ENCODE measurements around the gene ZNF134. TPM values are rescaled to one million over a fixed set of nuclear protein-coding genes. Genes with fewer than 3 reads are reported as not detected.

ZNF134 gene
- total RNA-seq (10 to 100 TPM; 24.6 to 25.7 TPM), total RNA-seq (14.0 to 106 (median 59.2) reads per million in 172 experiments)
- 13.2 TPM for polyA plus RNA-seq (2013, experiment 1 of 2)
- polyA plus RNA-seq (2013, experiment 2 of 2), result 9.6 TPM

- Histone ChIP-seq H3K27ac (ENCODE audit: low read depth in 1 of 2, low read length in 2 of 2) (peak within 1 kb of the TSS; percentile 26 to 50), H3K36me3 (ENCODE audit: insufficient read depth, low read length) (peaks cover 39% of the 10 kb centered on the region), H3K27me3 (ENCODE audit: control insufficient read depth in 1 of 2, insufficient read depth in 2 of 2, low read length in 2 of 2) (no peaks in the 10 kb centered on the region), H3K9me3 (ENCODE audit: control insufficient read depth in 1 of 2, insufficient read depth in 1 of 2, low read length in 2 of 2) (peaks cover 49 to 59% of the 10 kb centered on the region in 2 experiments), H3K4me1 (ENCODE audit: insufficient read depth, low read length) (peaks cover 26% of the 10 kb centered on the region), H3K4me3 (ENCODE audit: low read length) (peak within 1 kb of the TSS; percentile 94)
- no peaks in the 10 kb centered on the region for H3K27me3 Mint-ChIP-seq
- TF ChIP-seq CTCF (IDR thresholded peaks at IDR 0.05), result peak; percentile 25
- POLR2A ChIA-PET, result interaction anchor here (0.7 to 2.4 kb wide), 11 partner anchors 15 to 302 kb away, joined by 3 to 13 read pairs (median 5); partner anchors contain the start of genes ZIK1, ZNF154, ZNF211 and ZNF416
- peaks cover 36% of the 10 kb centered on the region for H3K4me1 Mint-ChIP-seq (ENCODE audit: low read depth)
- H3K4me3 Mint-ChIP-seq, result peak within 1 kb of the TSS; percentile 95
- DNase-seq, result peak; percentile 82 to 96 (median 88)
- ATAC-seq (ENCODE audit: poor library complexity), result peak; percentile 99
- peak within 1 kb of the TSS; percentile 82 for H3K27ac Mint-ChIP-seq
- CTCF ChIA-PET, result interaction anchor here (0.8 kb wide), 1 partner anchor 35 kb away, joined by 5 read pairs; the partner anchor contains the start of gene ZNF416
- peaks cover 67% of the 10 kb centered on the region for H3K36me3 Mint-ChIP-seq (ENCODE audit: low read depth)
- peaks cover 36% of the 10 kb centered on the region for H3K9me3 Mint-ChIP-seq
- intact Hi-C loops (cut with DNase I, micrococcal nuclease), result loop anchor here (1.0 to 10.0 kb wide), 4 partner anchors 19 to 303 kb away; partner anchors contain the start of genes ZNF211 (in 2 of the 2), ZNF416 (in 1 of the 2), ZNF417 (in 1 of the 2) and ZNF671 (in 1 of the 2)
Observed at GRCh38 chr19:57613941-57614743, at the start of gene ZNF134. Gene ZNF134, plus strand, starts transcription at chr19:57614242. Its CDS starts 5,227 bp downstream, at chr19:57619469.

GRCh38 chr19:57566396-57567265 lies 47.4 kb upstream of the ZNF134 start:
- Histone ChIP-seq H3K4me1 (ENCODE audit: insufficient read depth, low read length) (no peaks in the 10 kb centered on the region), H3K4me3 (ENCODE audit: low read length) (no peak overlapping the region), H3K27me3 (ENCODE audit: control insufficient read depth in 1 of 2, insufficient read depth in 2 of 2, low read length in 2 of 2) (peaks cover 0 to 5% of the 10 kb centered on the region in 2 experiments), H3K9me3 (ENCODE audit: control insufficient read depth in 1 of 2, insufficient read depth in 1 of 2, low read length in 2 of 2) (peaks cover 37 to 80% of the 10 kb centered on the region in 2 experiments), H3K27ac (ENCODE audit: low read depth in 1 of 2, low read length in 2 of 2) (no peak overlapping the region), H3K36me3 (ENCODE audit: insufficient read depth, low read length) (no peaks in the 10 kb centered on the region)
- H3K4me1 Mint-ChIP-seq (ENCODE audit: low read depth), result no peaks in the 10 kb centered on the region
- CTCF ChIA-PET, result no interaction called here
- POLR2A ChIA-PET, result interaction anchor here (0.7 kb wide), 1 partner anchor 11 kb away, joined by 3 read pairs; no protein-coding TSS in a partner anchor
- H3K4me3 Mint-ChIP-seq, result no peak overlapping the region
- TF ChIP-seq CTCF (IDR thresholded peaks at IDR 0.05), result no peak
- ATAC-seq (ENCODE audit: poor library complexity), result no peak
- peaks cover 75% of the 10 kb centered on the region for H3K36me3 Mint-ChIP-seq (ENCODE audit: low read depth)
- peaks cover 29% of the 10 kb centered on the region for H3K9me3 Mint-ChIP-seq
- H3K27ac Mint-ChIP-seq, result no peak overlapping the region
- H3K27me3 Mint-ChIP-seq, result peaks cover 5% of the 10 kb centered on the region
- DNase-seq, result peak in 1 of 14 experiments; percentile 11
- intact Hi-C loops (cut with DNase I, micrococcal nuclease), result no loop called here

GRCh38 chr19:57570707-57571106 lies 43.3 kb upstream of the ZNF134 start:
- no peak for TF ChIP-seq CTCF (IDR thresholded peaks at IDR 0.05)
- DNase-seq (no peak), ATAC-seq (ENCODE audit: poor library complexity) (no peak)
- no peak overlapping the region for H3K4me3 ChIP-seq (ENCODE audit: low read length)
- intact Hi-C loops (cut with DNase I, micrococcal nuclease), result no loop called here
- H3K27me3 ChIP-seq (ENCODE audit: control insufficient read depth in 1 of 2, insufficient read depth in 2 of 2, low read length in 2 of 2), result no peaks in the 10 kb centered on the region
- H3K4me3 Mint-ChIP-seq, result no peak overlapping the region
- no peaks in the 10 kb centered on the region for H3K4me1 Mint-ChIP-seq (ENCODE audit: low read depth)
- H3K36me3 ChIP-seq (ENCODE audit: insufficient read depth, low read length), result peaks cover 36% of the 10 kb centered on the region
- no peak overlapping the region for H3K27ac Mint-ChIP-seq
- H3K4me1 ChIP-seq (ENCODE audit: insufficient read depth, low read length), result no peaks in the 10 kb centered on the region
- peaks cover 92% of the 10 kb centered on the region for H3K36me3 Mint-ChIP-seq (ENCODE audit: low read depth)
- peaks cover 19% of the 10 kb centered on the region for H3K9me3 Mint-ChIP-seq
- ChIA-PET POLR2A (no interaction called here), CTCF (no interaction called here)
- H3K27me3 Mint-ChIP-seq, result no peaks in the 10 kb centered on the region
- peaks cover 48 to 96% of the 10 kb centered on the region in 2 experiments for H3K9me3 ChIP-seq (ENCODE audit: control insufficient read depth in 1 of 2, insufficient read depth in 1 of 2, low read length in 2 of 2)
- no peak overlapping the region for H3K27ac ChIP-seq (ENCODE audit: low read depth in 1 of 2, low read length in 2 of 2)
